Ovary (tissue), 3 donors: ENCODE results near the gene DCTD.

Source experiments
- EP300 ChIP-seq: sonication (generic); formaldehyde crosslinking; IDR thresholded peaks from one replicate; pipeline ENCODE4 v1.6.1; 2017; ENCODE audit warnings: antibody characterized with exemption
- POLR2A ChIP-seq: fragments of 450-650 bp; IDR thresholded peaks from one replicate; pipeline ENCODE4 v1.6.1; 2017; ENCODE audit warnings: antibody characterized with exemption, mild to moderate bottlenecking, moderate library complexity
- TF ChIP-seq, protein P1 (sequence below), 3 donors: fragments of 450-650 bp in 2 of 3; fragments of 200-600 bp in 1 of 3; IDR thresholded peaks; one replicate each; pipeline versions ENCODE4 v1.5.1 to v1.8.0; 2016 to 2022; ENCODE audit warnings: antibody characterized with exemption in 3 of 3, mild to moderate bottlenecking in 1 of 3
- donor health status: DM: no; HTN: no; CAD: no.

DNA sequence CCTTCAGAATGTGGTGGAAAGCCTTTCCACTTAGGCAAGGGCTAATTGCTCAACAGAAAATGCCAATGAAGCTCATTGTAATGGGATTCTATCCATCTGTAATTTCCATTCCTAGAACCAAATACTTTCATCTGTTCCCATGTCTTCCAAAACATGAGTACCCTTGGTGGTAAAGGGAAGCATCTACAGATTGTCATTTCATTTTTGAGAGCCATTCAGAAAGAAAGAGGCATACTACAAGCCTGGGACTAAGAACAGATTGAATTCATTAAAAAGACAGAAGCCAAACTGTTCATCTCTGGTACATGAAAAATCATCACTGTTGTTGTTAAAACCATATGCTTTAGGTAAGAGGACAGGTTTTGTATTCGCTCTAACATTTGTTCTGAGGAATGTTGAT is 43.6 kb upstream of the DCTD start:
- TF ChIP-seq, protein P1, sequence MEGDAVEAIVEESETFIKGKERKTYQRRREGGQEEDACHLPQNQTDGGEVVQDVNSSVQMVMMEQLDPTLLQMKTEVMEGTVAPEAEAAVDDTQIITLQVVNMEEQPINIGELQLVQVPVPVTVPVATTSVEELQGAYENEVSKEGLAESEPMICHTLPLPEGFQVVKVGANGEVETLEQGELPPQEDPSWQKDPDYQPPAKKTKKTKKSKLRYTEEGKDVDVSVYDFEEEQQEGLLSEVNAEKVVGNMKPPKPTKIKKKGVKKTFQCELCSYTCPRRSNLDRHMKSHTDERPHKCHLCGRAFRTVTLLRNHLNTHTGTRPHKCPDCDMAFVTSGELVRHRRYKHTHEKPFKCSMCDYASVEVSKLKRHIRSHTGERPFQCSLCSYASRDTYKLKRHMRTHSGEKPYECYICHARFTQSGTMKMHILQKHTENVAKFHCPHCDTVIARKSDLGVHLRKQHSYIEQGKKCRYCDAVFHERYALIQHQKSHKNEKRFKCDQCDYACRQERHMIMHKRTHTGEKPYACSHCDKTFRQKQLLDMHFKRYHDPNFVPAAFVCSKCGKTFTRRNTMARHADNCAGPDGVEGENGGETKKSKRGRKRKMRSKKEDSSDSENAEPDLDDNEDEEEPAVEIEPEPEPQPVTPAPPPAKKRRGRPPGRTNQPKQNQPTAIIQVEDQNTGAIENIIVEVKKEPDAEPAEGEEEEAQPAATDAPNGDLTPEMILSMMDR (IDR thresholded peaks at IDR 0.05): no peak
- TF ChIP-seq POLR2A: no peak
- TF ChIP-seq EP300: no peak
